ENCODE data around the gene OGFOD2. TPM values are rescaled to one million over a fixed set of nuclear protein-coding genes. Genes with fewer than 3 reads are reported as not detected.

OGFOD2 gene
- total and polyA plus RNA-seq, 4 donors, result 8.0 to 18.6 (median 12.3) TPM

- TF ChIP-seq SP1 (IDR thresholded peaks at IDR 0.05), result no peak
- no peak for TF ChIP-seq FOXA2 (IDR thresholded peaks at IDR 0.05)
- no peak for TF ChIP-seq RAD21 (IDR thresholded peaks at IDR 0.05)
- no peak for TF ChIP-seq ATF3 (IDR thresholded peaks at IDR 0.05)
- no peak for TF ChIP-seq TAF1 (conservative IDR thresholded peaks at IDR 0.05)
- no peak for TF ChIP-seq GABPA (IDR thresholded peaks at IDR 0.05 in 1 of 2, conservative IDR thresholded peaks at IDR 0.05 in 1 of 2)
- TF ChIP-seq RXRA (IDR thresholded peaks at IDR 0.05), result no peak
- no peak for TF ChIP-seq HNF4A (conservative IDR thresholded peaks at IDR 0.05)
- TF ChIP-seq EGR1 (IDR thresholded peaks at IDR 0.05; ENCODE audit: low read depth in 2 of 2), result no peak
Observed at GRCh38 chr12:122948605-122949004, 26.4 kb upstream of the OGFOD2 start (continued).

- H3K4me3 ChIP-seq (ENCODE audit: low read depth in 1 of 3, low read length in 3 of 3), result no peak overlapping the region
- no peaks in the 10 kb centered on the region for H3K36me3 ChIP-seq (ENCODE audit: control insufficient read depth in 4 of 4, insufficient read depth in 3 of 4, low read depth in 1 of 4, low read length in 3 of 4)
- WGBS, result 95% methylated on average over 8 of the region's 8 CpGs
- no peaks in the 10 kb centered on the region for H3K9me3 ChIP-seq (ENCODE audit: control insufficient read depth in 4 of 4, low read length in 3 of 4)
- H3K4me1 ChIP-seq (ENCODE audit: control insufficient read depth in 4 of 4, insufficient read depth in 4 of 4, low read length in 3 of 4), result no peaks in the 10 kb centered on the region
- DNase-seq (ENCODE audit: low spot score), result no peak
- no peak overlapping the region for H3K27ac ChIP-seq (ENCODE audit: low read depth in 1 of 2, low read length in 2 of 2)
- no peaks in the 10 kb centered on the region for H3K27me3 ChIP-seq (ENCODE audit: control insufficient read depth in 4 of 4, insufficient read depth in 4 of 4, low read length in 3 of 4)
- H3K9ac ChIP-seq (ENCODE audit: low read depth in 1 of 2, low read length in 2 of 2), result no peak overlapping the region
- TF ChIP-seq RAD21 (IDR thresholded peaks at IDR 0.05) (no peak), EGR1 (IDR thresholded peaks at IDR 0.05; ENCODE audit: low read depth in 2 of 2) (no peak), SP1 (IDR thresholded peaks at IDR 0.05) (no peak), NR2F2 (IDR thresholded peaks at IDR 0.05) (no peak), ATF3 (IDR thresholded peaks at IDR 0.05) (no peak), FOXA1 (IDR thresholded peaks at IDR 0.05) (no peak)
Observed at GRCh38 chr12:122949405-122949804, 25.6 kb upstream of the OGFOD2 start.

- H3K4me3 ChIP-seq (ENCODE audit: low read depth in 1 of 3, low read length in 3 of 3), result no peak overlapping the region
- no peak overlapping the region for H3K27ac ChIP-seq (ENCODE audit: low read depth in 1 of 2, low read length in 2 of 2)
- no peaks in the 10 kb centered on the region for H3K36me3 ChIP-seq (ENCODE audit: control insufficient read depth in 4 of 4, insufficient read depth in 3 of 4, low read depth in 1 of 4, low read length in 3 of 4)
- DNase-seq (ENCODE audit: low spot score), result no peak
- no peaks in the 10 kb centered on the region for H3K9me3 ChIP-seq (ENCODE audit: control insufficient read depth in 4 of 4, low read length in 3 of 4)
- H3K27me3 ChIP-seq (ENCODE audit: control insufficient read depth in 4 of 4, insufficient read depth in 4 of 4, low read length in 3 of 4), result no peaks in the 10 kb centered on the region
- TF ChIP-seq SP1 (IDR thresholded peaks at IDR 0.05) (no peak), CTCF (IDR thresholded peaks at IDR 0.05; ENCODE audit: low read depth, low read length, missing input control) (no peak), RAD21 (IDR thresholded peaks at IDR 0.05) (no peak), RXRA (IDR thresholded peaks at IDR 0.05) (no peak), YY1 (IDR thresholded peaks at IDR 0.05) (no peak), JUND (IDR thresholded peaks at IDR 0.05) (no peak)
- H3K9ac ChIP-seq (ENCODE audit: low read depth in 1 of 2, low read length in 2 of 2), result no peak overlapping the region
- WGBS, result 93% methylated on average over 27 of the region's 27 CpGs
- no peaks in the 10 kb centered on the region for H3K4me1 ChIP-seq (ENCODE audit: control insufficient read depth in 4 of 4, insufficient read depth in 4 of 4, low read length in 3 of 4)
Observed at GRCh38 chr12:122949816-122950675, 25.0 kb upstream of the OGFOD2 start.

Data from liver (tissue), 9 donors.